CD14-positive monocyte (primary cell): Measurements from ENCODE around the gene BCCIP. TPM values are rescaled to one million over a fixed set of nuclear protein-coding genes. Genes with fewer than 3 reads are reported as not detected.

Source experiments
- DNase-seq, 3 donors: peaks; one replicate each; pipeline ENCODE4 v3.0.0-alpha.2; 2011 to 2022
- H2AFZ ChIP-seq: 2 replicates; pipeline ENCODE4 v1.6.0; 2012; ENCODE audit warnings: mild to moderate bottlenecking, low read depth, low read length, inconsistent platforms; ENCODE audit not compliant: insufficient read depth, poor library complexity, severe bottlenecking
- H3K27ac ChIP-seq, 2 donors: 1 replicate in 1 of 2; 2 replicates in 1 of 2; pipeline ENCODE4 v1.5.1; 2012 to 2013; ENCODE audit warnings: low read length in 2 of 2, control low read depth in 1 of 2, inconsistent platforms in 1 of 2, low read depth in 1 of 2, mild to moderate bottlenecking in 1 of 2
- H3K27me3 ChIP-seq, 2 donors: one replicate each; pipeline versions ENCODE4 v1.6.0 to v1.6.1; 2011 to 2013; ENCODE audit warnings: low read length in 2 of 2; ENCODE audit not compliant: control insufficient read depth in 2 of 2, insufficient read depth in 2 of 2
- H3K36me3 ChIP-seq, 2 donors: replicated peaks in 1 of 2; 1 replicate in 1 of 2; 2 replicates in 1 of 2; pipeline versions ENCODE4 v1.5.1 to v1.6.1; 2012 to 2013; ENCODE audit warnings: low read length in 2 of 2, control low read depth in 1 of 2, inconsistent platforms in 1 of 2, mild to moderate bottlenecking in 1 of 2; ENCODE audit not compliant: insufficient read depth in 2 of 2, control insufficient read depth in 1 of 2
- H3K4me1 ChIP-seq, 2 donors: 1 replicate in 1 of 2; 2 replicates in 1 of 2; pipeline versions ENCODE4 v1.5.1 to v1.6.1; 2012 to 2013; ENCODE audit warnings: low read length in 2 of 2, control low read depth in 1 of 2, inconsistent platforms in 1 of 2, mild to moderate bottlenecking in 1 of 2, moderate library complexity in 1 of 2; ENCODE audit not compliant: insufficient read depth in 2 of 2, control insufficient read depth in 1 of 2
- H3K4me2 ChIP-seq: replicated peaks from 2 replicates; pipeline ENCODE3; 2012; ENCODE audit warnings: low read length, moderate library complexity, mild to moderate bottlenecking; ENCODE audit not compliant: poor library complexity, severe bottlenecking; ENCODE audit errors: extremely low read depth
- H3K4me3 ChIP-seq, 3 experiments: fragments of 200-600 bp in 1 of 3; sonication (generic) in 1 of 3; replicated peaks in 1 of 3; 1 replicate in 2 of 3; 2 replicates in 1 of 3; pipeline ENCODE4 v1.5.1; 2011 to 2013; ENCODE audit warnings: low read length in 3 of 3, mild to moderate bottlenecking in 3 of 3, control low read depth in 2 of 3, low read depth in 2 of 3, inconsistent platforms in 1 of 3, moderate library complexity in 1 of 3
- H3K79me2 ChIP-seq: 2 replicates; pipeline ENCODE4 v1.6.0; 2012; ENCODE audit warnings: mild to moderate bottlenecking, control low read depth, inconsistent platforms, low read length, moderate library complexity; ENCODE audit not compliant: insufficient read depth
- H3K9ac ChIP-seq: 2 replicates; pipeline ENCODE4 v1.6.0; 2017; ENCODE audit warnings: low read length, mild to moderate bottlenecking; ENCODE audit not compliant: insufficient read depth, poor library complexity, severe bottlenecking
- H3K9me3 ChIP-seq, 2 donors: replicated peaks in 1 of 2; 1 replicate in 1 of 2; 2 replicates in 1 of 2; pipeline versions ENCODE4 v1.5.1 to v1.6.1; 2012 to 2013; ENCODE audit warnings: low read length in 2 of 2, control low read depth in 1 of 2; ENCODE audit not compliant: control insufficient read depth in 1 of 2, insufficient read depth in 1 of 2
- H4K20me1 ChIP-seq: 2 replicates; pipeline ENCODE4 v1.6.0; 2012; ENCODE audit warnings: mild to moderate bottlenecking, low read length, control low read depth, moderate library complexity; ENCODE audit not compliant: insufficient read depth
- H3K27ac Mint-ChIP-seq, 7 donors: one replicate each; pipeline ENCODE4 v1.8.0; 2020; ENCODE audit warnings: mild to moderate bottlenecking in 7 of 7, mixed read lengths in 7 of 7, moderate library complexity in 6 of 7, inconsistent platforms in 2 of 7
- H3K27me3 Mint-ChIP-seq, 3 donors: one replicate each; pipeline ENCODE4 v1.8.0; 2021 to 2022; ENCODE audit warnings: low read depth in 3 of 3, mild to moderate bottlenecking in 3 of 3, mixed read lengths in 3 of 3, moderate library complexity in 3 of 3, inconsistent platforms in 1 of 3
- H3K36me3 Mint-ChIP-seq, 2 donors: one replicate each; pipeline ENCODE4 v1.8.0; 2020; ENCODE audit warnings: mixed read lengths in 2 of 2, inconsistent platforms in 1 of 2, mild to moderate bottlenecking in 1 of 2
- H3K4me1 Mint-ChIP-seq: one replicate; pipeline ENCODE4 v1.8.0; 2020; ENCODE audit warnings: mild to moderate bottlenecking, mixed read lengths
- H3K4me3 Mint-ChIP-seq, 2 donors: one replicate each; pipeline ENCODE4 v1.8.0; 2020; ENCODE audit warnings: mild to moderate bottlenecking in 2 of 2, mixed read lengths in 2 of 2, moderate library complexity in 1 of 2
- H3K9me3 Mint-ChIP-seq, 7 donors: one replicate each; pipeline ENCODE4 v1.8.0; 2020 to 2022; ENCODE audit warnings: mixed read lengths in 7 of 7, mild to moderate bottlenecking in 6 of 7, moderate library complexity in 6 of 7, inconsistent platforms in 2 of 7
- WGBS: methylation state at CpG from one replicate; pipeline ENCODE4 v1.1.5; 2013; ENCODE audit warnings: missing lambda C conversion rate; ENCODE audit not compliant: insufficient coverage; 5-methylcytosine and 5-hydroxymethylcytosine counted together
- intact Hi-C, 2 donors: fragments of 100-400 bp; cut with micrococcal nuclease; formaldehyde crosslinking; loops; one replicate each; pipeline versions ENCODE4 v1.15.0 to v1.15.1; 2023
- polyA plus RNA-seq, 3 donors: library from polyadenylated mRNA; depleted of rRNA in 1 of 3; unstranded in 2 of 3; stranded (reverse) in 1 of 3; fragments of 300-500 nt in 2 of 3; fragments of >200 nt in 1 of 3; fragmentation: Illumina TruSeq in 2 of 3; gene quantifications; 1 replicate in 2 of 3; 2 replicates in 1 of 3; pipeline ENCODE4 v1.2.3, GENCODE V29; 2012 to 2021
- TF ChIP-seq, protein P1 (sequence below): fragments of 200-600 bp; IDR thresholded peaks from one replicate; pipeline ENCODE4 v1.8.0; 2022; ENCODE audit warnings: antibody characterized with exemption, mild to moderate bottlenecking

The BCCIP gene
- polyA plus RNA-seq, 3 donors, result 16.0 to 61.7 (median 59.3) TPM

DNA sequence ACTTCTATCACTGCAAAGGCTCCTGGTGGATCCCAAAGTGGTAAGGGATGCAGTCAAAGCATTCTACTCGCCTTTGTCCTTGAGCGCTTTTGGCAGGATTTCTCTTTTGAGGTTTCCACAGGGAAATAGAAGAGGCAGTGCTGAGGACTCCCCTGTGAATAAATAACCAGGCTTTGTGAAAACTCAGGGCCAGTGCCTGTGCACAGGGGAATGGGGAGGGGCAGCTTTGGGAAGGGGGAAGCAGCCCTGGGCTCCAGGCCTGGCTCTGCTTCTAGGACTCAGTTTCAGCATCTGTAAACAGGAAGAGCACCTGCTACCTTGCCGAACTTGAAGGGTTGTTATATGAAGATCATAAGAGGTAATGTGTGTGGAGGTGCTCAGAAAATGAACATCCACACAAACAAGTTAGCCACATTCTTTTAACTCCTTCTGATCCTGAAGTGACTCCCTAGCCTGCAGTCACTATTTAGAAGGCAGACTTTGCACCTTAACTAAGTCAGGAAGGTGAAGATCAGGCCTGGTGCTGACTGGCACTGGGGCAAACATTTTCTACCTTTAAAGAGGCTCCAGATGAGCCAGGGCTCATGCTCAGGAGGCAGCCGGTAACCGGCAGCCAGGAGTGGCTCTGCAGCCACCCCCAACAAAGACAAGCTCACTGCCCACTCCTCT is 25.2 kb upstream of the BCCIP start:
- TF ChIP-seq, protein P1, sequence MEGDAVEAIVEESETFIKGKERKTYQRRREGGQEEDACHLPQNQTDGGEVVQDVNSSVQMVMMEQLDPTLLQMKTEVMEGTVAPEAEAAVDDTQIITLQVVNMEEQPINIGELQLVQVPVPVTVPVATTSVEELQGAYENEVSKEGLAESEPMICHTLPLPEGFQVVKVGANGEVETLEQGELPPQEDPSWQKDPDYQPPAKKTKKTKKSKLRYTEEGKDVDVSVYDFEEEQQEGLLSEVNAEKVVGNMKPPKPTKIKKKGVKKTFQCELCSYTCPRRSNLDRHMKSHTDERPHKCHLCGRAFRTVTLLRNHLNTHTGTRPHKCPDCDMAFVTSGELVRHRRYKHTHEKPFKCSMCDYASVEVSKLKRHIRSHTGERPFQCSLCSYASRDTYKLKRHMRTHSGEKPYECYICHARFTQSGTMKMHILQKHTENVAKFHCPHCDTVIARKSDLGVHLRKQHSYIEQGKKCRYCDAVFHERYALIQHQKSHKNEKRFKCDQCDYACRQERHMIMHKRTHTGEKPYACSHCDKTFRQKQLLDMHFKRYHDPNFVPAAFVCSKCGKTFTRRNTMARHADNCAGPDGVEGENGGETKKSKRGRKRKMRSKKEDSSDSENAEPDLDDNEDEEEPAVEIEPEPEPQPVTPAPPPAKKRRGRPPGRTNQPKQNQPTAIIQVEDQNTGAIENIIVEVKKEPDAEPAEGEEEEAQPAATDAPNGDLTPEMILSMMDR, result no peak
- WGBS, result 88% methylated on average over 4 of the region's 5 CpGs
- H3K4me3 Mint-ChIP-seq, result no peak overlapping the region

DNA sequence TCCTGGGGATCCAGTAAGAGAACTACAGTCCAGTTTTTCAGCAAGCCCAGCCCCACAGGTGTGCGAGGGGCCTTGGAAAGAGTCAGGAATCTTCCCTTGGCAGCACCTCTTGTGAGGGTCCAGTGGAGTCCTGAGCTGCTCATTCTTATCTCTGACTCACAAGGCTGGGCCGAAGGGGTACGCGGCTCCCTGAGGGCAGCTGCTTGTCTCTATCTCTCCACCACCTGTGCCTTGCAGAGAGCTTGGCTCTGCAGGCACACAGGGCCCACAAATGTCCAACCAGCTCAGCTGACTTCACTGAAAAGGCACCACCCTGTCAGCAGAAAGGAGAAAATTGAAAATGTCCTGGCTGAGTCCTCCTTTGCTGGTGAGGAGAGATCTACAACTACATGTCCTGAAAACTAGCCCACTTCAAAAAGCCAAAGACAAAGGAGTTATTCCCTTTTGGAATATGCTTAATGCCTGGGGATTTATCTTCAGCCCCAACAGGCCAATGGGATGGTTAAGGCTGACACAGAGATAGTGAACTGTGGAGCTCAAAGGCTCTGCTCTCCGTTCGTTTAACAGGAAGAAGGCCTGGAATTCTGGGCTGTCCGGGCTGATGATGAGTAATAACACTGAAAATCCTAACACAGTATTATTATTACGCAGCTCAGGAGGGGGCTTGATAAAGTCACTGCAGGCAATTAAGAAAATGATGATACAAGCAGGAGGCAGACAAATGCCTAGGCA is 23.7 kb upstream of the BCCIP start:
- Mint-ChIP-seq H3K36me3 (peaks cover 36 to 46% of the 10 kb centered on the region in 2 donors), H3K9me3 (no peaks in the 10 kb centered on the region)

More for the DNA sequence above, 25.2 kb upstream of the BCCIP start:
- Mint-ChIP-seq H3K36me3 (peaks cover 46 to 52% of the 10 kb centered on the region in 2 donors), H3K27ac (peak overlapping the region in 1 of 7 donors; percentile 5), H3K27me3 (peaks cover 0 to 2% (median 0%) of the 10 kb centered on the region in 3 donors), H3K4me1 (no peaks in the 10 kb centered on the region), H3K9me3 (no peaks in the 10 kb centered on the region)
- DNase-seq, result no peak
- Histone ChIP-seq H2AFZ (no peak overlapping the region), H3K27ac (no peak overlapping the region), H3K9ac (no peak overlapping the region), H3K4me3 (no peak overlapping the region), H3K27me3 (no peaks in the 10 kb centered on the region), H3K4me2 (no peak overlapping the region), H4K20me1 (no peaks in the 10 kb centered on the region), H3K79me2 (no peaks in the 10 kb centered on the region), H3K9me3 (no peaks in the 10 kb centered on the region), H3K4me1 (no peaks in the 10 kb centered on the region), H3K36me3 (peaks cover 24 to 83% of the 10 kb centered on the region in 2 donors)
- intact Hi-C loops, result no loop called here

More for the DNA sequence above, 23.7 kb upstream of the BCCIP start:
- Histone ChIP-seq H4K20me1 (no peaks in the 10 kb centered on the region), H3K27ac (no peak overlapping the region), H3K27me3 (no peaks in the 10 kb centered on the region), H2AFZ (no peak overlapping the region), H3K9me3 (no peaks in the 10 kb centered on the region), H3K79me2 (no peaks in the 10 kb centered on the region), H3K4me1 (no peaks in the 10 kb centered on the region), H3K36me3 (peaks cover 23 to 84% of the 10 kb centered on the region in 2 donors), H3K4me2 (no peak overlapping the region), H3K4me3 (no peak overlapping the region), H3K9ac (no peak overlapping the region)
- intact Hi-C loops, result no loop called here
- Mint-ChIP-seq H3K27ac (peak overlapping the region in 2 of 7 donors; percentile 11 to 48), H3K4me1 (no peaks in the 10 kb centered on the region), H3K27me3 (peaks cover 0 to 2% (median 0%) of the 10 kb centered on the region in 3 donors), H3K4me3 (no peak overlapping the region)
- TF ChIP-seq, protein P1, result no peak
- whole genome bisulfite sequencing, result 100% methylated on average over 1 of the region's 8 CpGs
- no peak for DNase-seq
